ENCODE results near the gene LAMC3. TPM values are rescaled to one million over a fixed set of nuclear protein-coding genes. Genes with fewer than 3 reads are reported as not detected.

LAMC3 gene
- total RNA-seq, 2 donors from 2014 or later = 3.9 to 16.8 TPM

DNA sequence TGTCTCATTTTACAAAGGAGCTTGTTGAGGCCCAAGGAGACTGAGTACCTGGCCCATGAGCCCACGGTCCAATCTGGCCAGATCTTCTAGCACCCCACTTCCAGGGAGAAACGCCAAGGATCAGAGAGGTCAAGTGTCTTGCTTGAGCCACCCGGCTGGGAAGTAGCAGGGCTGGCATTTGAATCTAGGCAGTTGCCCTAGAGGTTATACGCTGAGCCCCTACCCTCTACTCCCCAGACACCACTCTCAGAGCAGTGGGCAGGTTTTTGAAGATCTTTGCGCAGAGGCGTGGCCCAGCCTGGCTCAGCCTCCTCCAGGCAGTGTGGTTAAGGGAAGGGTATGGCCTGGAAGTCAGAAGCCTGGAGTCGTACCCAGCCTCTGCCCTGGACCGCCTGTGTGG lies 110.6 kb downstream of the LAMC3 start:
- no peak for TF ChIP-seq POLR2A (IDR thresholded peaks at IDR 0.05)
- TF ChIP-seq, protein P1, sequence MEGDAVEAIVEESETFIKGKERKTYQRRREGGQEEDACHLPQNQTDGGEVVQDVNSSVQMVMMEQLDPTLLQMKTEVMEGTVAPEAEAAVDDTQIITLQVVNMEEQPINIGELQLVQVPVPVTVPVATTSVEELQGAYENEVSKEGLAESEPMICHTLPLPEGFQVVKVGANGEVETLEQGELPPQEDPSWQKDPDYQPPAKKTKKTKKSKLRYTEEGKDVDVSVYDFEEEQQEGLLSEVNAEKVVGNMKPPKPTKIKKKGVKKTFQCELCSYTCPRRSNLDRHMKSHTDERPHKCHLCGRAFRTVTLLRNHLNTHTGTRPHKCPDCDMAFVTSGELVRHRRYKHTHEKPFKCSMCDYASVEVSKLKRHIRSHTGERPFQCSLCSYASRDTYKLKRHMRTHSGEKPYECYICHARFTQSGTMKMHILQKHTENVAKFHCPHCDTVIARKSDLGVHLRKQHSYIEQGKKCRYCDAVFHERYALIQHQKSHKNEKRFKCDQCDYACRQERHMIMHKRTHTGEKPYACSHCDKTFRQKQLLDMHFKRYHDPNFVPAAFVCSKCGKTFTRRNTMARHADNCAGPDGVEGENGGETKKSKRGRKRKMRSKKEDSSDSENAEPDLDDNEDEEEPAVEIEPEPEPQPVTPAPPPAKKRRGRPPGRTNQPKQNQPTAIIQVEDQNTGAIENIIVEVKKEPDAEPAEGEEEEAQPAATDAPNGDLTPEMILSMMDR (IDR thresholded peaks at IDR 0.05) = no peak
- H3K36me3 ChIP-seq (replicated peaks in 1 of 2; ENCODE audit: insufficient read depth in 1 of 2, low read depth in 2 of 2) = no peaks in the 10 kb centered on the region
- ATAC-seq (no peak), DNase-seq (no peak)
- no peak overlapping the region for H3K4me3 ChIP-seq
- no peaks in the 10 kb centered on the region for H3K27me3 ChIP-seq
- WGBS, 2 donors = 77 to 82% methylated on average over 2 to 8 of the region's 8 CpGs
- H3K9me3 ChIP-seq = no peaks in the 10 kb centered on the region
- H3K4me1 ChIP-seq = peaks cover 3% of the 10 kb centered on the region
- no peak overlapping the region for H3K27ac ChIP-seq
- intact Hi-C loops (cut with DNase I) = no loop called here

DNA sequence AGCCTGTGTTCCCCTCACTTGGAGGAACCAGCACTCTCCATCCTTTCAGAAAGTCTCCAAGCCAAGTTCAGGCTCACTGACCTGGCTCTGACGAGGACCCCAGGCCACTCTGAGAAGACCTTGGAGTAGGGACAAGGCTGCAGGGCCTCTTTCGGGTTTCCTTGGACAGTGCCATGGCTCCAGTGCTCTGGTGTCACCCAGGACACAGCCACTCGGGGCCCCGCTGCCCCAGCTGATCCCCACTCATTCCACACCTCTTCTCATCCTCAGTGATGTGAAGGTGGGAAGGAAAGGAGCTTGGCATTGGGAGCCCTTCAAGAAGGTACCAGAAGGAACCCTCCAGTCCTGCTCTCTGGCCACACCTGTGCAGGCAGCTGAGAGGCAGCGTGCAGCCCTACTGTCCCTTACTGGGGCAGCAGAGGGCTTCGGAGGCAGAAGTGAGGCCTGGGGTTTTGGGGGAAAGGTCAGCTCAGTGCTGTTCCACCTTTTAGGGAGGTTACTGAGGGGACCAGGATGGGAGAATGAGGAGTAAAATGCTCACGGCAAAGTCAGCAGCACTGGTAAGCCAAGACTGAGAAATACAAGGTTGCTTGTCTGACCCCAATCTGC lies 111.8 kb downstream of the LAMC3 start:
- Histone ChIP-seq H3K4me1 (peaks cover 7% of the 10 kb centered on the region), H3K4me3 (no peak overlapping the region), H3K27me3 (no peaks in the 10 kb centered on the region), H3K27ac (no peak overlapping the region), H3K36me3 (replicated peaks in 1 of 2; ENCODE audit: insufficient read depth in 1 of 2, low read depth in 2 of 2) (no peaks in the 10 kb centered on the region), H3K9me3 (no peaks in the 10 kb centered on the region)
- ATAC-seq (no peak), DNase-seq (no peak)
- intact Hi-C loops (cut with DNase I) = no loop called here
- TF ChIP-seq, protein P1 (IDR thresholded peaks at IDR 0.05) = no peak
- no peak for TF ChIP-seq POLR2A (IDR thresholded peaks at IDR 0.05)
- WGBS, 2 donors = 89 to 98% methylated on average over 5 to 7 of the region's 7 CpGs

DNA sequence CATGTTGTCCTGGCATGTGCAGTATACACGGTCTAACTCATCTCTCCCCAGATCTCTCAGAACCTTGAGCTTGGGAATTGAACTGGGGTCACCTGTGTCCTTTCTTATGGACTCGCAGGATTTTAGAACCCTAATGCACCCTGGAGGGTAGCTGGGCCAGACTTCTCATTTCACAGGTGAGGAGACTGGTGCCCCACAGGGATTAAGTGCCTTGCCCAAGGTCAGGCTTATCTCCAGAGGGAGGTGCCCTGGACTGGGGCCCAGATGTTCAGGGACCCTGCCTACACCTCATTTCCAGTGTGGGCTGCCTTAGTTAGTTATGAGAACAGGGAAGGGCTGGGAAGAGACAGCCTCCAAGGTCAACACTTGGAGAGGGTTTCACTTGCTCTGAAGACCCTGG lies 112.4 kb downstream of the LAMC3 start:
- H3K27ac ChIP-seq = no peak overlapping the region
- no peak overlapping the region for H3K4me3 ChIP-seq
- peaks cover 11% of the 10 kb centered on the region for H3K4me1 ChIP-seq
- no peak for ATAC-seq
- TF ChIP-seq, protein P1 (IDR thresholded peaks at IDR 0.05) = no peak
- TF ChIP-seq POLR2A (IDR thresholded peaks at IDR 0.05) = no peak
- no peaks in the 10 kb centered on the region for H3K9me3 ChIP-seq
- intact Hi-C loops (cut with DNase I) = no loop called here
- peak in 1 of 4 donors; percentile 39 for DNase-seq
- no peaks in the 10 kb centered on the region for H3K27me3 ChIP-seq
- WGBS, 2 donors = 50 to 60% methylated on average over 1 to 2 of the region's 2 CpGs
- H3K36me3 ChIP-seq (replicated peaks in 1 of 2; ENCODE audit: insufficient read depth in 1 of 2, low read depth in 2 of 2) = no peaks in the 10 kb centered on the region

DNA sequence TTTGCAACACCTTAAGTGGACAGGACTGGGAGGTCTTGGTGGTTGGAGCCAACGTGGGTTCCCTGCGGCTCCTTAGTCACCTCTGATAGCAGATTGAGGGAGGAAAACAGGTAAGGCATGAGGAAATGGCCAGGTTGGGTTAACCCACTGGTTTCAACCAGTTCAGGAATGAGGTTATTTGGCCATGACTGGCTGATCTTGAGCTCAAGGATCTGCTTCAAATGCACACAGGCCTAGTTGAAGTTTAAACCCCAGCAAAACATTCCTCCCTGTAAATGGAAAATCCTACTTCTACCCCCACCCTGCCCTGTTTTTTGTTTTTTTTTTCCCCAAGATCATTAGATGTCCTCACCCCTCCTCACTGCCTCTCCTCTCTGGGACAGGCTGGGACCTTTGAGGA lies 113.2 kb downstream of the LAMC3 start:
- 46 to 73% methylated on average over 2 of the region's 2 CpGs for WGBS, 2 donors
- intact Hi-C loops (cut with DNase I) = no loop called here
- H3K27ac ChIP-seq = no peak overlapping the region

DNA sequence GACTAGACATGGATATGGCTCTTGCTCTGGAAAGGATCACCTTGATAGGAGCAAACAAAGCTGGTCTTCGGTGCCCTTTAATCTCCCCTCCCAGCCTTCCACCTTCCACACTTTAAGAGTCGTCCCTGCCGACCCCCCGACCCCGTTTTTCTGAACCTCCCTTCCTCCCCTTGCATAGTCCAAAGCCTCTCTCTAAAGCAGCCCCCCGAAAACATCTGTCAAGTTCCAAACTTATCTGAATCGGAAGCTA lies 116.0 kb downstream of the LAMC3 start:
- Histone ChIP-seq H3K4me1 (peaks cover 21% of the 10 kb centered on the region), H3K27ac (peak overlapping the region; percentile 65 to 83 (median 80)), H3K36me3 (replicated peaks in 1 of 2; ENCODE audit: insufficient read depth in 1 of 2, low read depth in 2 of 2) (peaks cover 0 to 12% of the 10 kb centered on the region in 2 donors), H3K27me3 (no peaks in the 10 kb centered on the region), H3K4me3 (peak overlapping the region; percentile 21 to 80), H3K9me3 (no peaks in the 10 kb centered on the region)
- ATAC-seq (peak; percentile 1), DNase-seq (no peak)
- TF ChIP-seq POLR2A (IDR thresholded peaks at IDR 0.05) = no peak
- TF ChIP-seq, protein P1 (IDR thresholded peaks at IDR 0.05) = no peak
- intact Hi-C loops (cut with DNase I) = no loop called here
- WGBS, 2 donors = 1% methylated on average over 7 of the region's 7 CpGs

More for the DNA sequence above, 113.2 kb downstream of the LAMC3 start:
- no peak for TF ChIP-seq POLR2A (IDR thresholded peaks at IDR 0.05)
- TF ChIP-seq, protein P1 (IDR thresholded peaks at IDR 0.05) = no peak
- H3K9me3 ChIP-seq = no peaks in the 10 kb centered on the region
- H3K27me3 ChIP-seq = no peaks in the 10 kb centered on the region
- no peaks in the 10 kb centered on the region for H3K36me3 ChIP-seq (replicated peaks in 1 of 2; ENCODE audit: insufficient read depth in 1 of 2, low read depth in 2 of 2)
- ATAC-seq (no peak), DNase-seq (no peak)
- no peak overlapping the region for H3K4me3 ChIP-seq
- H3K4me1 ChIP-seq = peaks cover 19% of the 10 kb centered on the region
